Measurements from ENCODE around the gene ZMIZ1. TPM values are rescaled to one million over a fixed set of nuclear protein-coding genes. Genes with fewer than 3 reads are reported as not detected.

ZMIZ1 gene
- total RNA-seq, 1 donor from 2014 or later: 6.3 TPM

DNA sequence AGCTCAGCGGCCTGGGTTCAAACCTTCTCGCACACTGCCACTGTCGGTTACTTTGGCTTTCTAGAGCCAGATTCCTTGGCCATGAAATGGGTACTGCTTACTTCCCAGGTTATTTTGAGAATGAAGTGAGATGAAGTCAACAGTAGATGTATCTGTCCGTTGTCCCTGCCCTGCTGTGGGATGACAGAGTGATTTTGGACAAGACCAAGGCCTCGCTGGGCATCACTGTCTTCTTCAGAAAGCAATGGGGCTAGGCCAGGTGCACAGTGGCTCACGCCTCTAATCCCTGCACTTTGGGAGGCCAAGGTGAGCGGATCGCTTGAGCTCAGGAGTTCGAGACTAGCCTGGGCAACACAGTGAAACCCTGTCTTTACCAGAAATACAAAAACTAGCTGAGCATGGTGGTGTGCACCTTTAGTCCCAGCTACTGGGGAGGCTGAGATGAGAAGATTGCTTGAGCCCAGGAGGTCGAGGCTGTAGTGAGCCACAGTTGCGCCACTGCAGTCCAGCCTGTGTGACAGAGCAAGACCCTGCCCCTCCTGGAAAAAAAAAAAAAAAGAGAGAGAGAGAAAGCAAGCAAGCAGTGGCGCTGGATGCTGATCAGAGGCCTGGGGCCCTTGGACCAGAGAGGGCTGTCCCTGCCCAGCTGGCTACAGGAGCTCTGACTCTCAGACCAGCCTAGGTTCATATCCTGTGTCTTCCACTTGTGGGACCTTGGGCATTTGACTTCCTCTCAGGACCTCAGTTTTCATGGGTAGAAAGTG, 25.8 kb downstream of the ZMIZ1 start:
- DNase-seq (ENCODE audit: low read depth) (no peak), FAIRE-seq (no peak)
- H3K27me3 ChIP-seq (ENCODE audit: control insufficient read depth, insufficient read depth, low read length): no peaks in the 10 kb centered on the region
- H3K36me3 ChIP-seq (ENCODE audit: control insufficient read depth, insufficient read depth, low read length): peaks cover 12% of the 10 kb centered on the region
- H3K4me3 ChIP-seq (ENCODE audit: low read depth, low read length): no peak overlapping the region
- TF ChIP-seq, protein P1, sequence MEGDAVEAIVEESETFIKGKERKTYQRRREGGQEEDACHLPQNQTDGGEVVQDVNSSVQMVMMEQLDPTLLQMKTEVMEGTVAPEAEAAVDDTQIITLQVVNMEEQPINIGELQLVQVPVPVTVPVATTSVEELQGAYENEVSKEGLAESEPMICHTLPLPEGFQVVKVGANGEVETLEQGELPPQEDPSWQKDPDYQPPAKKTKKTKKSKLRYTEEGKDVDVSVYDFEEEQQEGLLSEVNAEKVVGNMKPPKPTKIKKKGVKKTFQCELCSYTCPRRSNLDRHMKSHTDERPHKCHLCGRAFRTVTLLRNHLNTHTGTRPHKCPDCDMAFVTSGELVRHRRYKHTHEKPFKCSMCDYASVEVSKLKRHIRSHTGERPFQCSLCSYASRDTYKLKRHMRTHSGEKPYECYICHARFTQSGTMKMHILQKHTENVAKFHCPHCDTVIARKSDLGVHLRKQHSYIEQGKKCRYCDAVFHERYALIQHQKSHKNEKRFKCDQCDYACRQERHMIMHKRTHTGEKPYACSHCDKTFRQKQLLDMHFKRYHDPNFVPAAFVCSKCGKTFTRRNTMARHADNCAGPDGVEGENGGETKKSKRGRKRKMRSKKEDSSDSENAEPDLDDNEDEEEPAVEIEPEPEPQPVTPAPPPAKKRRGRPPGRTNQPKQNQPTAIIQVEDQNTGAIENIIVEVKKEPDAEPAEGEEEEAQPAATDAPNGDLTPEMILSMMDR (IDR thresholded peaks at IDR 0.05; ENCODE audit: insufficient read depth, low read length, severe bottlenecking): no peak

DNA sequence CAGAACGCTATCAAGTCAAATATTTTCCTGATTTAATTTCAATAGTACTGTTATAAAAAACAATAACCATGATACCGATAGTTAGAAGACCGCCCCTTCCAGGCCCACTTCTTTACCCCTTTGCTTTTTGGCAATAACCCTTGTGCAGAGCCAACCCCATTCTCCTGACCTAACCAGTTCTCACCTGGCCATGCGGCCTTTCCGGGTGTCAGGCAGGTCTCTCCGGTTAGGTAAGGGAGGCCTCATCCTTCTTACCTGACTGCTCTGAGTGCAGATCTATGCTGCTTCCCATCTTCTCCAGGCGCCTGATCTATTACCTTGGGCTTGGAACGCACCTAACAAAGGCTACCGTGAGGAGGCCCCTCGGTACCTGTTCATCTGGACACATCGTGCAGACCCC, 26.6 kb downstream of the ZMIZ1 start:
- no peak for DNase-seq (ENCODE audit: low read depth)

GRCh38 chr10:79096514-79096913, 27.7 kb downstream of the ZMIZ1 start:
- DNase-seq (ENCODE audit: low read depth) (no peak), FAIRE-seq (no peak)
- Histone ChIP-seq H3K4me3 (ENCODE audit: low read depth, low read length) (no peak overlapping the region), H3K36me3 (ENCODE audit: control insufficient read depth, insufficient read depth, low read length) (peaks cover 13% of the 10 kb centered on the region), H3K27me3 (ENCODE audit: control insufficient read depth, insufficient read depth, low read length) (no peaks in the 10 kb centered on the region)
- TF ChIP-seq, protein P1 (IDR thresholded peaks at IDR 0.05; ENCODE audit: insufficient read depth, low read length, severe bottlenecking): no peak

More for the DNA sequence above, 26.6 kb downstream of the ZMIZ1 start:
- Histone ChIP-seq H3K36me3 (ENCODE audit: control insufficient read depth, insufficient read depth, low read length) (peaks cover 13% of the 10 kb centered on the region), H3K27me3 (ENCODE audit: control insufficient read depth, insufficient read depth, low read length) (no peaks in the 10 kb centered on the region), H3K4me3 (ENCODE audit: low read depth, low read length) (no peak overlapping the region)
- TF ChIP-seq, protein P1 (IDR thresholded peaks at IDR 0.05; ENCODE audit: insufficient read depth, low read length, severe bottlenecking): no peak
- FAIRE-seq: no peak

DNA sequence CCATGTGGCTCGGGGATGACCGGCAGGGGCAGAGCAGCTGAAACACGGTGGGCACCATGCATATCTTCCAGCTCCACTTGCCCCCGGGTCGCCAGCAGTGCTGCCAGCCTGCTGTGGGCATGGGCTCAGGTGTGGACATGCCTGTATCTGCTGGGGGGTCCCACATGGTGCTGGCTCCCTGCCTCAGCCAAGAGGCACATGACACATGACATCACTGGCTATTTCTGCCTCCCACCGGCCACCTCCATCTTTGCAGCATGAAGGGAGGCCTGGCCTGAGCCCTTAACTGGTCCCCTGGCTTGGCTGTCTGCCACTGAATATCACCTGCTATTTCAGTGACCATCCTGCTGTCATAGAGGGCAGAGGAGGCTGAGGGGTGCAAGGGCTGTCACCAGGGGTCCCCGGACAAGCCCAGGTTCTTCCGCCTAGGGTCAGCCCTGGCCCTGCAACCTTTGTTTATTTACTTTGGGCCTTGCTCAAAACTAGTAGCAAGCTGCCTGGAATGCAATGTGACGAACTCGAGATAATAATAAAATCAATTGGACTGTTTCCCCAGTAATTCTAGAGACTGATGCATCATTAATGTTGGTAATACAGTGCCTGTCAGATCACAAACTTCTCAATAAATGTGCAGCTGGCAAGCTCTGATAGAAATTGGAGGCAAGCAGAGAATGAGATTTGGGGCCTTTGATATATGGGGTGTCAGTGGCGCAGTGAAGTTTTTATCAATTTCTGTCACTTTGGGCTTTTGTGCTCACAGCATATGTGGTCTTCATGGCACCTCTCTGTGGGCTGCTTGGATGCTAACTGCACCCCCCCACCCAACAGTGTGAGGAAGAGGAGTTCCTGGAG, 28.5 kb downstream of the ZMIZ1 start:
- FAIRE-seq: no peak
- H3K27me3 ChIP-seq (ENCODE audit: control insufficient read depth, insufficient read depth, low read length): no peaks in the 10 kb centered on the region

DNA sequence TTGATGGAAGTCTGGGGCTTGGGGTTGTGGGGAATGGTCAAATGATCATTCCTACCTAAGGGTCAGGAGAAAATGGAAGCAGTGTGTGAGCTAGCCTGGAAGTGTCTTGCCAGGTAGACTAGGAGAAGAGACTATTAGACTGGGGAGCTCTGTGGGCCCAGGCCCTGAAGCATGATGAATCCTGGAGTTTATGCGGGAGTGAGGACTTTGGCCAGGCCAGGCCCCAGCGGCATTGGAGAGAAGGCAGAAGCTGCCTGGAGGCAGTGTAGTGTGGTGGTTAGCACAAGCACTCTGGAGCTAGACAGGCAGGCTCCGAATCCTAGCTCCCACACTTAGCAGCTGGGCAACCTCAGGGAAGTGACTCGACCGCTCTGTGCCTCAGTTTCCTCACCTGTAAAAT, 29.3 kb downstream of the ZMIZ1 start:
- DNase-seq (ENCODE audit: low read depth) (no peak), FAIRE-seq (no peak)
- Histone ChIP-seq H3K4me3 (ENCODE audit: low read depth, low read length) (no peak overlapping the region), H3K27me3 (ENCODE audit: control insufficient read depth, insufficient read depth, low read length) (no peaks in the 10 kb centered on the region), H3K36me3 (ENCODE audit: control insufficient read depth, insufficient read depth, low read length) (peaks cover 13% of the 10 kb centered on the region)
- TF ChIP-seq, protein P1 (IDR thresholded peaks at IDR 0.05; ENCODE audit: insufficient read depth, low read length, severe bottlenecking): no peak

More for the DNA sequence above, 28.5 kb downstream of the ZMIZ1 start:
- DNase-seq (ENCODE audit: low read depth): no peak
- Histone ChIP-seq H3K36me3 (ENCODE audit: control insufficient read depth, insufficient read depth, low read length) (peaks cover 13% of the 10 kb centered on the region), H3K4me3 (ENCODE audit: low read depth, low read length) (no peak overlapping the region)
- TF ChIP-seq, protein P1 (IDR thresholded peaks at IDR 0.05; ENCODE audit: insufficient read depth, low read length, severe bottlenecking): no peak

Measured in bronchial epithelial cell (primary cell).